VCaP (cell line): ENCODE measurements around the gene TAF11.

Experiments used
- H3K27ac ChIP-seq: fragments of 450-650 bp; 2 replicates; pipeline ENCODE4 v1.5.1; 2017
- CTCF ChIP-seq: fragments of 450-650 bp; conservative IDR thresholded peaks from 2 replicates; pipeline ENCODE4 v1.5.1; 2017; ENCODE audit warnings: mild to moderate bottlenecking, moderate library complexity

Gene TAF11

GRCh38 chr6:34926655-34927054 lies 38.8 kb upstream of the TAF11 start:
- no peak overlapping the region for H3K27ac ChIP-seq
- no peak for TF ChIP-seq CTCF

GRCh38 chr6:34924831-34925625 lies 37.2 kb upstream of the TAF11 start:
- no peak overlapping the region for H3K27ac ChIP-seq
- no peak for TF ChIP-seq CTCF

DNA sequence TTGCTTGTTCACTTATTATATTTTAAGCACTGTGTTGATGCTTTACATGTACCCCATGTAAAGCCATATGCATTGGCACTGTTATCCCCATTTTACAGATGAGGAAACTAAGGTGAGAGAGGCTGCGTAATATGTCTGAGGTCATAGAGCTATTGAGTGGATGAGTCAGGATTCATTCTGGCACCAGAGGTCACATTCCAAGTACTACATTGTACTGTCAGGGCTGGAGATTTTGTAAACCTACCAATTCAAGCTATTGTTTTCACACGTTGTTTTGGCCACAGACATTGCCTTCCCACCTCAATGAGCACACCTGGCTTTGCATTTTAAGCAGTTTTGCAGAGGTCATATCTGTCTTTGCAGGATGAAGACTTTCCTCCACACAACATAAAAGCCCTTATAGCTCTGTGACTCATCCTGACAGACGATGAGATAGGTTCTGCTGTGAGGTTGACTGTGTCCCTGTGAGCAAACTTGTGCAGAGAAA lies 34.4 kb upstream of the TAF11 start:
- H3K27ac ChIP-seq: no peak overlapping the region
- TF ChIP-seq CTCF: no peak

GRCh38 chr6:34920097-34920496 lies 32.3 kb upstream of the TAF11 start:
- H3K27ac ChIP-seq: no peak overlapping the region
- no peak for TF ChIP-seq CTCF

DNA sequence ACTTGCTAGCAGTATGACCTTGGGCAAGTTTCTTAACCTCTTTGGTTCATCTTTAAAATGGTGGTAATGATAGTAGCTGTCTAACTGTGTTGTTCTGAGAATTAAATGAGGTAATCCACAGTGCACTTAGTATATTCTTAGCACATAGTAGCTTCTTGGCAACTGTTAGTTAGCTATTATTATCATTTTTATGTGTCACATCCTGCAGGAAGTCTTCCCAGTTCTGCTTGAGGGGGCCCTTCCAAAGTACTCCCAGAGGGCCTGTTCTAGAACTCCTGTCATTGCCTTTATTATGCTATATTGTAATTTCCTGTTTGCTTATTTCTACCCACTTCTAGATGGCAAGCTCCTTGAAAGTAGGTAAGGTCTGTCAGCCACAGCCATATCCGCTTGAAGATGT lies 31.8 kb upstream of the TAF11 start:
- no peak for TF ChIP-seq CTCF
- no peak overlapping the region for H3K27ac ChIP-seq

DNA sequence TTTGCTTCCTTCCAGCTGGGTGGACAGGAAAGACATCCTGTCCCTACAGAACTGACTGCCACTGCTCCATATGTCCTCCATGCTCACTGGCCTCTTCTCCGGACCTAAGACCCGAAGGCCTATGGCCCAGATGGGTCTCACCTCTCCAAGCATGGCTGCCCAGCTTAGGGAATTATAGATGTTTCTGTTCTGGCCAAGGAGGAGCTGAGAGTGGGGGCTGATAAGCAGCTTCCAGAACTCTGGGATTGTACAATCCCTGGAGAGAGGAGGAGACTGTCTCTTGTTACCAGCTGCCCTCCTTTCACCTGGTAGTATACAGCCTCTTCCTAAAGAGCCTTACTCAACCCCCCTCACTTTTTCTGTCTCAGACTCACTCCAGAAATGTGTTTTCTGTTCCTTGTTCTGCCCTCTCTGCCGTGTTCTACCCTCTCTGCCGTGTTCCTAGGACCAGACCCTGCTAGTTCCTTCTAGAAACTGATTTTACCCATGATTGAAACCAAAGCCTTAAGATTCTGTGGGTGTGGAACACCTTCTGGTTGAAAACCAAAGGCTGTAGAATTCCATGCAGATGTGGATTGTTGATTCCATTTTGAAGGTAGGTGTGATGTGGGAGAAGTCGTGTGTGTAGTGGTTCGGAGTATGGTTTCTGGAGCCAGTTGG lies 29.9 kb upstream of the TAF11 start:
- H3K27ac ChIP-seq: no peak overlapping the region

More for the DNA sequence above, 29.9 kb upstream of the TAF11 start:
- no peak for TF ChIP-seq CTCF
